ENCODE data around the gene PCDHGB3.
"Not testable (repeated sequence)": the region's sequence is repeated elsewhere in the genome, so short reads cannot be mapped to it uniquely, and the experiment has no call there.

Gene PCDHGB3

GRCh38 chr5:141338538-141339306 lies 31.3 kb upstream of the PCDHGB3 start, which contains the start of gene PCDHGA2:
PCDHGA2 (plus strand) TSS chr5:141338760.
- Histone ChIP-seq H3K27ac (no peak within 1 kb of the TSS), H3K4me3 (peak within 1 kb of the TSS; percentile 60)
- no peak for DNase-seq (ENCODE audit: low spot score)
- TF ChIP-seq CTCF (IDR thresholded peaks at IDR 0.05), result no peak

GRCh38 chr5:141340781-141341354 lies 29.2 kb upstream of the PCDHGB3 start:
- peak overlapping the region; percentile 15 for H3K4me3 ChIP-seq
- not testable (repeated sequence) for DNase-seq (ENCODE audit: low spot score); H3K27ac ChIP-seq

GRCh38 chr5:141342773-141343172 lies 27.3 kb upstream of the PCDHGB3 start:
- DNase-seq (ENCODE audit: low spot score), result no peak
- TF ChIP-seq CTCF (IDR thresholded peaks at IDR 0.05), result no peak
- Histone ChIP-seq H3K4me3 (no peak overlapping the region), H3K27ac (no peak overlapping the region)

- Histone ChIP-seq H3K27ac (no peak within 1 kb of the TSS), H3K4me3 (peak within 1 kb of the TSS; percentile 21)
- no peak for DNase-seq (ENCODE audit: low spot score)
- no peak for TF ChIP-seq CTCF (IDR thresholded peaks at IDR 0.05)
Observed at GRCh38 chr5:141343242-141343952, 26.6 kb upstream of the PCDHGB3 start, which contains the start of gene PCDHGA3. PCDHGA3 (plus strand) TSS chr5:141343829; CDS start chr5:141344034, 205 bp downstream.

GRCh38 chr5:141343953-141344463 lies 26.0 kb upstream of the PCDHGB3 start:
- no peak overlapping the region for H3K27ac ChIP-seq
- no peak for DNase-seq (ENCODE audit: low spot score)
- no peak for TF ChIP-seq CTCF (IDR thresholded peaks at IDR 0.05)
- peak overlapping the region; percentile 21 for H3K4me3 ChIP-seq

GRCh38 chr5:141345327-141345726 lies 24.7 kb upstream of the PCDHGB3 start:
- no peak for TF ChIP-seq CTCF (IDR thresholded peaks at IDR 0.05)
- Histone ChIP-seq H3K4me3 (peak overlapping the region; percentile 19), H3K27ac (no peak overlapping the region)
- DNase-seq (ENCODE audit: low spot score), result no peak

- peak overlapping the region; percentile 17 for H3K4me3 ChIP-seq
- DNase-seq (ENCODE audit: low spot score); H3K27ac ChIP-seq: not testable (repeated sequence)
Observed at GRCh38 chr5:141346017-141346416, 24.0 kb upstream of the PCDHGB3 start.

All from coronary artery (tissue), 2 donors.